Measurements from ENCODE around the gene TMEM125. TPM values are rescaled to one million over a fixed set of nuclear protein-coding genes. Genes with fewer than 3 reads are reported as not detected.

TMEM125 gene
- total RNA-seq, 1 experiment from 2014 or later, result 21.5 TPM

- no peak for TF ChIP-seq E2F5 (CRISPR knock-in tag; IDR thresholded peaks at IDR 0.05)
- TF ChIP-seq, protein P1, sequence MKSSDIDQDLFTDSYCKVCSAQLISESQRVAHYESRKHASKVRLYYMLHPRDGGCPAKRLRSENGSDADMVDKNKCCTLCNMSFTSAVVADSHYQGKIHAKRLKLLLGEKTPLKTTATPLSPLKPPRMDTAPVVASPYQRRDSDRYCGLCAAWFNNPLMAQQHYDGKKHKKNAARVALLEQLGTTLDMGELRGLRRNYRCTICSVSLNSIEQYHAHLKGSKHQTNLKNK (CRISPR knock-in tag; IDR thresholded peaks at IDR 0.05), result no peak
- TF ChIP-seq E2F1 (CRISPR knock-in tag; IDR thresholded peaks at IDR 0.05), result no peak
- no peak for TF ChIP-seq SP1 (CRISPR knock-in tag; conservative IDR thresholded peaks at IDR 0.05)
Measured at GRCh38 chr1:43220905-43221778, 48.6 kb upstream of the TMEM125 start (continued).

GRCh38 chr1:43221797-43222196 is 48.0 kb upstream of the TMEM125 start:
- no peaks in the 10 kb centered on the region for H3K36me3 Mint-ChIP-seq
- no peak overlapping the region for H3K27ac Mint-ChIP-seq
- H3K4me3 Mint-ChIP-seq, result no peak overlapping the region
- no peaks in the 10 kb centered on the region for H3K4me1 Mint-ChIP-seq
- TF ChIP-seq ZNF671 (CRISPR knock-in tag; IDR thresholded peaks at IDR 0.05), result no peak
- no peak for ATAC-seq
- peaks cover 2% of the 10 kb centered on the region; the same call in 1 of the 2 replicates for H3K27me3 Mint-ChIP-seq (ENCODE audit: low read depth)
- CTCF ChIA-PET, result interaction anchor here (0.6 to 3.5 kb wide), 2 partner anchors 192 to 432 kb away, joined by 4 to 15 read pairs; no protein-coding TSS in a partner anchor
- DNase-seq (ENCODE audit: low spot score), result no peak
- POLR2A ChIA-PET, result no interaction called here
- no peaks in the 10 kb centered on the region for H3K9me3 Mint-ChIP-seq

DNA sequence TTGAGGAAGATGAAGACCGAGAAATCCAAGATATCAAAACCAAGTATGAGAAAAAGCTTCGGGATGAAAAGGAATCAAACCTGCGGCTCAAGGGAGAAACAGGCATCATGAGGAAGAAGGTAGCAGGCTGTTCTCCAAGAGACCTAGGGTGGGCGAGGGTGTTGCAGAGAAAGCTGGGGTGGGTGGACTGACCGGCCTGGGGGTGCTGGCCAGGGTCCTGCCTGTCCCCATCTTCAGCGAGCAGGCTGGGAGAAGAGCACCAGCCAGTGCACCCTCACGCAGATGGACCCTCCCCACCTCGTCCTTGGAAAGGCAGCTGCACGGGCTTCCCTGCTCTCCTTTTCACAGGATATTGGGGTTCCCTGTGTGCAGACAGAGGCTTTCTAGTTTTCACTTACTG is 46.9 kb upstream of the TMEM125 start:
- ATAC-seq, result no peak
- no peak overlapping the region for H3K27ac Mint-ChIP-seq
- ChIA-PET CTCF (interaction anchor here (3.5 kb wide), 1 partner anchor 191 kb away, joined by 15 read pairs; no protein-coding TSS in a partner anchor), POLR2A (no interaction called here)
- no peaks in the 10 kb centered on the region for H3K9me3 Mint-ChIP-seq
- DNase-seq (ENCODE audit: low spot score), result no peak
- H3K4me3 Mint-ChIP-seq, result no peak overlapping the region
- H3K27me3 Mint-ChIP-seq (ENCODE audit: low read depth), result peaks cover 3% of the 10 kb centered on the region; the same call in 1 of the 2 replicates
- peaks cover 7% of the 10 kb centered on the region for H3K4me1 Mint-ChIP-seq
- no peaks in the 10 kb centered on the region for H3K36me3 Mint-ChIP-seq
- TF ChIP-seq NFYB (CRISPR knock-in tag; conservative IDR thresholded peaks at IDR 0.05; ENCODE audit: low read depth) (no peak), OVOL2 (CRISPR knock-in tag; IDR thresholded peaks at IDR 0.05; ENCODE audit: borderline replicate concordance) (no peak), HMGXB4 (CRISPR knock-in tag; IDR thresholded peaks at IDR 0.05) (no peak), TEAD4 (CRISPR knock-in tag; IDR thresholded peaks at IDR 0.05) (no peak), ARID4B (CRISPR knock-in tag; IDR thresholded peaks at IDR 0.05; ENCODE audit: borderline replicate concordance) (no peak), KAT7 (CRISPR knock-in tag; IDR thresholded peaks at IDR 0.05; ENCODE audit: borderline replicate concordance) (no peak), MLX (CRISPR knock-in tag; IDR thresholded peaks at IDR 0.05) (no peak), FOXP1 (CRISPR knock-in tag; IDR thresholded peaks at IDR 0.05; ENCODE audit: borderline replicate concordance) (no peak), TEAD1 (CRISPR knock-in tag; IDR thresholded peaks at IDR 0.05) (no peak), FOXK1 (CRISPR knock-in tag; IDR thresholded peaks at IDR 0.05) (no peak)
- TF ChIP-seq, protein P2, sequence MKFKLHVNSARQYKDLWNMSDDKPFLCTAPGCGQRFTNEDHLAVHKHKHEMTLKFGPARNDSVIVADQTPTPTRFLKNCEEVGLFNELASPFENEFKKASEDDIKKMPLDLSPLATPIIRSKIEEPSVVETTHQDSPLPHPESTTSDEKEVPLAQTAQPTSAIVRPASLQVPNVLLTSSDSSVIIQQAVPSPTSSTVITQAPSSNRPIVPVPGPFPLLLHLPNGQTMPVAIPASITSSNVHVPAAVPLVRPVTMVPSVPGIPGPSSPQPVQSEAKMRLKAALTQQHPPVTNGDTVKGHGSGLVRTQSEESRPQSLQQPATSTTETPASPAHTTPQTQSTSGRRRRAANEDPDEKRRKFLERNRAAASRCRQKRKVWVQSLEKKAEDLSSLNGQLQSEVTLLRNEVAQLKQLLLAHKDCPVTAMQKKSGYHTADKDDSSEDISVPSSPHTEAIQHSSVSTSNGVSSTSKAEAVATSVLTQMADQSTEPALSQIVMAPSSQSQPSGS (CRISPR knock-in tag; IDR thresholded peaks at IDR 0.05; ENCODE audit: borderline replicate concordance, low read depth), result no peak
- TF ChIP-seq, protein P3, sequence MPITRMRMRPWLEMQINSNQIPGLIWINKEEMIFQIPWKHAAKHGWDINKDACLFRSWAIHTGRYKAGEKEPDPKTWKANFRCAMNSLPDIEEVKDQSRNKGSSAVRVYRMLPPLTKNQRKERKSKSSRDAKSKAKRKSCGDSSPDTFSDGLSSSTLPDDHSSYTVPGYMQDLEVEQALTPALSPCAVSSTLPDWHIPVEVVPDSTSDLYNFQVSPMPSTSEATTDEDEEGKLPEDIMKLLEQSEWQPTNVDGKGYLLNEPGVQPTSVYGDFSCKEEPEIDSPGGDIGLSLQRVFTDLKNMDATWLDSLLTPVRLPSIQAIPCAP (CRISPR knock-in tag; IDR thresholded peaks at IDR 0.05), result no peak
- TF ChIP-seq, protein P4, sequence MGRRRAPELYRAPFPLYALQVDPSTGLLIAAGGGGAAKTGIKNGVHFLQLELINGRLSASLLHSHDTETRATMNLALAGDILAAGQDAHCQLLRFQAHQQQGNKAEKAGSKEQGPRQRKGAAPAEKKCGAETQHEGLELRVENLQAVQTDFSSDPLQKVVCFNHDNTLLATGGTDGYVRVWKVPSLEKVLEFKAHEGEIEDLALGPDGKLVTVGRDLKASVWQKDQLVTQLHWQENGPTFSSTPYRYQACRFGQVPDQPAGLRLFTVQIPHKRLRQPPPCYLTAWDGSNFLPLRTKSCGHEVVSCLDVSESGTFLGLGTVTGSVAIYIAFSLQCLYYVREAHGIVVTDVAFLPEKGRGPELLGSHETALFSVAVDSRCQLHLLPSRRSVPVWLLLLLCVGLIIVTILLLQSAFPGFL (CRISPR knock-in tag; IDR thresholded peaks at IDR 0.05; ENCODE audit: borderline replicate concordance), result no peak

Data from WTC11 (cell line).